NCI-H1930 (cell line): ENCODE measurements around the gene STX18.
"Not testable (repeated sequence)": the region's sequence is repeated elsewhere in the genome, so short reads cannot be mapped to it uniquely, and the experiment has no call there.

Experiments used
- DNase-seq, 2 experiments: peaks; one replicate each; lab custom pipeline; 2025; lab: John Stamatoyannopoulos, UW

The STX18 gene

GRCh38 chr4:4479366-4479765 is 62.5 kb downstream of the STX18 start:
- no peak for DNase-seq

DNA sequence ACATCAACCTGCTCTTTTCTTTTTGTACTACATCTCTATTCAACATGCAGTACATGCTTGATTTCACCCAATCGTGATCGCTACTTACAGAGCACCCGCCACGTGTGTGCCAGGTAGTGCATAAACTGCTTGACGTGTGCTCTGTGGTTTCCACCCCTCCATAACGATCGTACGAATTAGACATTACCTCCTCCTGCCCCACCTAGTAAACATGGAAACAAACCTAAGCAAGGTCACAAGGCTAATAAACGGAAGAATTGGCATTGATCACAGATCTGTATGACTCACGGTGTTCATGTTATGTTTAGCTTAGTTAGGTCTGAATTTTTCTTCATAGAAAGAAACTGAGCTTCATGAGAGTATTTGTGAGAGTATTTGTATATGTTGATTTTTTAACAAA is 64.1 kb downstream of the STX18 start:
- no peak for DNase-seq

DNA sequence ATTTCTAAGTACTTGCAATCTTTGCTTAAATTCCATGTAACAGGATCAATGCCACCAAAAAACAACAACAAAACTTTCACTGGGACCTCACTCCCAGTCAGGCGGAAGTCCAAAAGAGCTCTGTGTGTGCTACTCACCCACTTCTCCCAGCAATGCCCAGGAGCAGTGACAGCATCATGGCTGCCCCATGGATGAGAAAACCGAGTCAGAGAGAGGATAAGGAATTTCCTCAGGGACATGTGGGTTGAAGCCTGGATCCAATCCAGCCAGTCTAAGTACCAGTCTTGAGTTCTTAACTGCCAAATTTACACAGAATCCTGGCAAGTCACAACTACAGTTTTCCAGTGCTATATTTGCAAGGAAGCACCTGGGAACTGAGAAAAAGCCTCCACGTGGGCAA is 64.5 kb downstream of the STX18 start:
- no peak for DNase-seq

GRCh38 chr4:4474476-4474875 is 67.4 kb downstream of the STX18 start:
- no peak for DNase-seq

- no peak for DNase-seq
Measured at GRCh38 chr4:4472344-4472958, 69.4 kb downstream of the STX18 start.

DNA sequence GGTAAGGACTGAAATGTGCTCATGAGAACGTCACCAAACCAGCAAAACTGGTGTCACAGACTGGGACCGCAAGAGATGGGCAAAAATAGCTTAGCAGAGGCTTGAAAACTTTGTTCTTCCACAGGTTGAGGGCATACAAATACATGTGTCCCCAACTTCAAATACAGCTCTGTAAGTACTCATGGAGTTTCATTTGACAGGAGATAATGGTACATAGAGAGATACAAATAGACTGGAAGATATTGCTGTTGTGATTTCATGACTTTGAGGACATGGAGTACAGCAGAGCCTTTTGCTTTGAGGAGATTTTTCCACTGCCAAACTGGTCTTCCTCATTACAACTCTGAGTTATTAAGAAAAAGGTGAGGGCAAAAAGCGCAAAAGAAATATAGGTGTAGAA is 70.7 kb downstream of the STX18 start:
- no peak for DNase-seq

- DNase-seq, result no peak
Measured at GRCh38 chr4:4470208-4470607, 71.6 kb downstream of the STX18 start.

DNA sequence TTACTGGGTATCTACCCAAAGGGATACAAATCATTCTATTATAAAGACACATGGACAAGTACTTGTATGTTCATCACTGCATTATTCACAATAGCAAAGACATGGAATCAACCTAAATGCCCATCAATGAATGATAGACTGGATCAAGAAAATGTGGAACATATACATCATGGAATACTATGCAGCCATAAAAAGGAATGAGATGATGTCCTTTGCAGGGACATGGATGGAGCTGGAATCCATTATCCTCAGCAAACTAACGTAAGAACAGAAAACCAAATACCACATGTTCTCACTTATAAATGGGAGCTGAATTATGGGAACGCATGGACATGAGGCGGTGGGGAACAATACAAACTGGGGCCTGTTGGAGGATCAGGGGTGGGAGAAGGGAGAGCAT is 76.6 kb downstream of the STX18 start:
- DNase-seq, result not testable (repeated sequence)

DNA sequence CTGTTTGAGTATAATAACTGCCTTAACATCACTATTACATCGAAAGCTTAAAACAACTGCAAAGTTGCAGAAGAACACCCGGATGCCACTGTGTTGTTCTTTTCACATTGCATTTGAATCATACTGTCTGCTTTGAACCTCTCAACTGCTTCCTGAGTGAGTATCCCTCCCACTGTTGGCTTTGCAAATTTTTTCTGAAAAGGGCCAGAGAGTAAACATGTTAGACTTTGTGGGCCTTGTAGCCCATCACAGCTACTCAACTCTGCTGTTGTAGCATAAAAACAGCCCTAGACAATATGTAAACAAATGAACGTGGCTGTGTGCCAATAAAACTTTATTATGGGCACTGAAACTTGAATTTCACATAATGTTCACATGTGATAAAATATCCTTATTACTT is 78.9 kb downstream of the STX18 start:
- no peak for DNase-seq

DNA sequence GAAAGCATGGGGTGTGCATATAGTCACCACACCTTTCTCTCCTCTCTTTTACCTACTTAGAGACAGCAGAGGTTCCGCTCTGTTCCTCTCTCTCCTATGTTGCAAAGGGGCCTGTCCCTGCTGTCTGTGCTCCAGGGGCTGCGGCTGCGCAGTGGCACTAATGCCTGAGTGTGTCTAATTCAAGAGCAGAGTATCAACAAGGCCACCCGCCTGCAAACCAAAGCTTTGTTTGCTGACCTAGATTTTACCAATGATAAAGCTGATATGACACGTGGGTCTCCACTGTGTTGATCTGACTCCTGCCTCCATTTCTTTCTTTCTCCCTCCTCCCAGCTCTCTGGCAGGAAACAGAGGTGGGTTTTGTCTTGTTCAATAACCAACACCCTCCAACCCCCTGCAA is 80.0 kb downstream of the STX18 start:
- no peak for DNase-seq

DNA sequence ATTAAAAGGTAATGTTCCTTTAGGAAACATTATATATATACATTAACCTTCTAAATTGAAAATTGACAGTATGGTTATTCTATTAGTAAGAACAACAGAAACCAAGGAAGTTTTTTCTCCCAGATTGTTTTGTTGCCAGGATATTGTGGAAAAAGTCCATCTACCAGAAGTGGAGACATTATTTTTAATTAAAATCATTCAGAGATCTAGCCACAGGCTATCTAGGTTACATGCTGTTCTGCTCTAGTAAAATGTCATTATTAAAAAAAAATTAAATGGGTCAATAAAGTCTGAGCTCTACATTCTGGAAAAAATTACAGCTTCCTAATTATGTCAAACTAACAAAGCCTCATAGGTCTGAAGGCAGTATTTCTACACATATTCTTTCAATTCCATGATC is 80.7 kb downstream of the STX18 start:
- no peak for DNase-seq

GRCh38 chr4:4460759-4461158 is 81.1 kb downstream of the STX18 start:
- no peak for DNase-seq

GRCh38 chr4:4459181-4459580 is 82.7 kb downstream of the STX18 start:
- DNase-seq, result no peak

- DNase-seq, result no peak
Measured at GRCh38 chr4:4457803-4458553, 83.9 kb downstream of the STX18 start.

DNA sequence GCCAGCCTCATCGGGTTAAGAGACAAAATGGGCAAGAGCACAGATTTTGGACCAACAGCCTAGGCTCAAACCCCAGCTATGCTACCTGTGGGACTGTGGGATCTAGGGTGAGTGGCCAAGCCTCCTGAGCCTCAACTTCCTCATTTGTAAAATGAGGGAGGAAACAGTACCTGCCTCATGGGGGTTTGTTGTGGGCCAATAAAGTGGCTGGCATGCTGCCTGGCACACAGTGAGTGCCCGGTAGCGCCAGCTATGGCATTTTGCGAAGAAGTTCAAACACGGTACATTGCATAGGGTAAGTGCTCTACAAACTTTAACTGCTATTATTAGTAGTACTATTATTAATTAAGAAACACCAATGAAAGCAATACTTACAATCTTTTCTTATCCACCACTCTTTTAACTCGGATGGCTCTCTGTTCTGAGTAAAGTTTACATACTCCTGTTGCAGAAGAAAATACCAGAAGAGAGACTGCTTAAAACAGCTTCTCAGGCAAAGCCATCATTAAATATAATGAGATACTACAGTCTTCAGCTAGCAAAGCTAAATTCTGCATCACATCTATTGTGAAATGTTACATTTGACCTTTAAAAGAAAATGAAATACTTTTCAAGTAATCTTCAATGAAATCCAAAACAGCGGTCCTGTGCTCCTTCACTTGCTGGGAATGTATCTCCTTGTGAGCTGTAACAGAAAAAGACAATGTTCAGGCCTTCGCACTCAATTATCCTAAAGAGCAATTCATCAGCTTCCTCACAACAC is 84.9 kb downstream of the STX18 start:
- no peak for DNase-seq

GRCh38 chr4:4456351-4456750 is 85.5 kb downstream of the STX18 start:
- no peak for DNase-seq

DNA sequence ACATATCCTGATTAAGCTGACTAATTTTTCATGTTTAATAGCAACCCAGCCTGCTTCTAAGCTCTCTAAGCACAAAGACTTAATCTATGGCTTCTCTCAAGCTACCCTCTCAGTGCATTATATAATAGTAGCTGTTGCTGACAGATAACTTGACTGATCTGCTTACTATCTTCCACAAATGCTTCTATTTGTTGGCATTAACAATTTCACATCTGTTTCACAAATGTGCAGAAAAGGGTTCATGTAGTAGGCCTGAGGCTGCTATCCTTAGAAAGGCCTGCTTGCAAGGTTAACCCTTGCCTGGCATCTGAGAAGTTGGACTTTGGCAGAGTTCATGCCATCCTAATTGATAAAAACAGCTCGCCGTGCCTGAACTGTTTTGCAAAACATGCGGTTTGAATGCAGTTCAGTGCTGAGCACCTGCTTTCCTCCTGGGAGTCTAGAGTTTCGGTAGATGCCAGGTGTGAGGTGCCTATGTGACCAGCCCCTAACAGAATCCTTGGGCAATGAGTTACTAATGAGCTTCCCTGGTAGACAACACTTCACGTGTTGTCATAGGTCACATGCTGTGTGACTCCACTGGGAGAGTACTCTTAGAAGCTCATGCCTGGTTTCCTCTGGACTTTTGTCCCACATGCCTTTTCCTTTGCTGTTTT is 86.5 kb downstream of the STX18 start:
- no peak for DNase-seq

DNA sequence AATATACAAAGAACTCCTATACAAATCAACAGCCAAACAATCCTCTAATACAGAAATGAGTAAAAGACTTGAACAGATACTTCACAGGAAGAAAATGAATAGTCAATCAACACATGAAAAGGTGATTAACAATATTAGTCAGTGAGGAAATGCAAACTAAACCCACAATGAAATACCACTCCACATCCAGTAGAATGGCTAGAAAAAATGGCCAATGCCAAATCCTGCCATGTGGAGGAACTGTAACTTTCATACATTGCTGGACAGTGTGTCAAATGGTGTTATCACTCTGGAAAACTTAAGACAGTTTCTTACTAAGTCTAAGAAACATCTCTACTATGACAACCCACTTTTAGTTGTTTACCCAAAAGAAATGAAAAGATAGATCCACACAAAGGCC is 95.4 kb downstream of the STX18 start:
- no peak for DNase-seq

GRCh38 chr4:4443821-4444220 is 98.0 kb downstream of the STX18 start:
- DNase-seq, result no peak

- no peak for DNase-seq
Measured at GRCh38 chr4:4440333-4441061, 101.4 kb downstream of the STX18 start.

DNA sequence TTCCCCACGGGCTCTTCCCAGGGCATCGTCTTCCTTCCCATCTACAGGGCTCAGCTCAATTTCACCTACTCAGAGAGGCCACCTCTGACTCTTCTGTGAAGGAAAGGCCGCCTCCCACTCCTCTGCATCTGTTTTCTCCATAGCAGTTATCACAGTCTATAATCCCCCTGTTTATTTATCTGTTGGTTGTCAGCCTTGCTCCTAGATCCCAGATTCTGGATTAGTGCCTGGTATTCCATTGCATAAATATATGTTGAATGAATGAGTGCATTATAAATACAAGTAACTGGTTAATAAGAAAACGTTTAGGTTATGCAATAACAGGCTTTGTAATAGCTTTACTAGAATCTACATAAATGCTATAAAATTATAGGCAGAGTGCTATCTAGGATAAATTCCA is 102.1 kb downstream of the STX18 start:
- DNase-seq, result no peak

- DNase-seq, result no peak
Measured at GRCh38 chr4:4438891-4439290, 103.0 kb downstream of the STX18 start.
